ENCODE data around the gene BARX1. TPM values are rescaled to one million over a fixed set of nuclear protein-coding genes. Genes with fewer than 3 reads are reported as not detected.

The BARX1 gene
- total and polyA plus RNA-seq, 10 of the 15 experiments (the other 5 are each of a cell fraction or from before 2014, with no cell fraction given): not detected

DNA sequence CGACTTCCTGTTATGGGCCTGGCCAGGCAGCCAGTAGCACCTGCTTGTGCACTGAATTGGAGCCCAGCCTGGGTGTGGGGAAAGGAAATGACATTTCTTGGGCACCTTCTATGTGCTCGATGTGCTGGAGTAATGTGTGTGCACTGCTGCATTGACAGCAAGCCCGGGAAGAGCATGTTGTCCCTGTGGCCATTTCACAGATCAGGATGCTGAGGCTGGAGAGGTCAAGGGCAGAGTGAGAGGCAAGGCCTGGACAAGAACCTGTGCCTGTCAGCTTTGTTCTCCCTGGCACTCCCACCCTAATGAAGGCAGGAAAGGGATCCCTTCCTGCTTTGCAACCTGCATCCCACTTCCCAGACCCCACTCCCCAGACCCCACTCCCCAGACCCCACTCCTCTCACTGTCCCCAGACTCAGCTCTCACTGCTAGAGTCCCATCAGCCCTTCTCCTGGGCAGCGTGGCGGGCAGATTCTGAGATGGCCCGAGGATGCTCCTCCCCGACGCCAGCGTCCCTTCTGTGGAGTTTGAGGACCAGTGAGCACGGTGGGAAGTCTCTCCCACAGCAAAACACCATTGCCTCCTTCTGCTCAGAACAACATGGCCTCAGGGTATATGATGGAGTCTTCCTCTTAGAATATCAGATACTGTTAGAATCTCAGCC, 49.6 kb downstream of the BARX1 start (continued):
- TF ChIP-seq, protein P1, sequence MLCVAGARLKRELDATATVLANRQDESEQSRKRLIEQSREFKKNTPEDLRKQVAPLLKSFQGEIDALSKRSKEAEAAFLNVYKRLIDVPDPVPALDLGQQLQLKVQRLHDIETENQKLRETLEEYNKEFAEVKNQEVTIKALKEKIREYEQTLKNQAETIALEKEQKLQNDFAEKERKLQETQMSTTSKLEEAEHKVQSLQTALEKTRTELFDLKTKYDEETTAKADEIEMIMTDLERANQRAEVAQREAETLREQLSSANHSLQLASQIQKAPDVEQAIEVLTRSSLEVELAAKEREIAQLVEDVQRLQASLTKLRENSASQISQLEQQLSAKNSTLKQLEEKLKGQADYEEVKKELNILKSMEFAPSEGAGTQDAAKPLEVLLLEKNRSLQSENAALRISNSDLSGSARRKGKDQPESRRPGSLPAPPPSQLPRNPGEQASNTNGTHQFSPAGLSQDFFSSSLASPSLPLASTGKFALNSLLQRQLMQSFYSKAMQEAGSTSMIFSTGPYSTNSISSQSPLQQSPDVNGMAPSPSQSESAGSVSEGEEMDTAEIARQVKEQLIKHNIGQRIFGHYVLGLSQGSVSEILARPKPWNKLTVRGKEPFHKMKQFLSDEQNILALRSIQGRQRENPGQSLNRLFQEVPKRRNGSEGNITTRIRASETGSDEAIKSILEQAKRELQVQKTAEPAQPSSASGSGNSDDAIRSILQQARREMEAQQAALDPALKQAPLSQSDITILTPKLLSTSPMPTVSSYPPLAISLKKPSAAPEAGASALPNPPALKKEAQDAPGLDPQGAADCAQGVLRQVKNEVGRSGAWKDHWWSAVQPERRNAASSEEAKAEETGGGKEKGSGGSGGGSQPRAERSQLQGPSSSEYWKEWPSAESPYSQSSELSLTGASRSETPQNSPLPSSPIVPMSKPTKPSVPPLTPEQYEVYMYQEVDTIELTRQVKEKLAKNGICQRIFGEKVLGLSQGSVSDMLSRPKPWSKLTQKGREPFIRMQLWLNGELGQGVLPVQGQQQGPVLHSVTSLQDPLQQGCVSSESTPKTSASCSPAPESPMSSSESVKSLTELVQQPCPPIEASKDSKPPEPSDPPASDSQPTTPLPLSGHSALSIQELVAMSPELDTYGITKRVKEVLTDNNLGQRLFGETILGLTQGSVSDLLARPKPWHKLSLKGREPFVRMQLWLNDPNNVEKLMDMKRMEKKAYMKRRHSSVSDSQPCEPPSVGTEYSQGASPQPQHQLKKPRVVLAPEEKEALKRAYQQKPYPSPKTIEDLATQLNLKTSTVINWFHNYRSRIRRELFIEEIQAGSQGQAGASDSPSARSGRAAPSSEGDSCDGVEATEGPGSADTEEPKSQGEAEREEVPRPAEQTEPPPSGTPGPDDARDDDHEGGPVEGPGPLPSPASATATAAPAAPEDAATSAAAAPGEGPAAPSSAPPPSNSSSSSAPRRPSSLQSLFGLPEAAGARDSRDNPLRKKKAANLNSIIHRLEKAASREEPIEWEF (IDR thresholded peaks at IDR 0.05; ENCODE audit: insufficient replicate concordance, low read depth, low read length): no peak
- TF ChIP-seq TCF12 (IDR thresholded peaks at IDR 0.05; ENCODE audit: low read depth, low read length) (no peak), FOXK2 (IDR thresholded peaks at IDR 0.05) (no peak), POLR2A (IDR thresholded peaks at IDR 0.05; ENCODE audit: low read depth, low read length) (no peak)

DNA sequence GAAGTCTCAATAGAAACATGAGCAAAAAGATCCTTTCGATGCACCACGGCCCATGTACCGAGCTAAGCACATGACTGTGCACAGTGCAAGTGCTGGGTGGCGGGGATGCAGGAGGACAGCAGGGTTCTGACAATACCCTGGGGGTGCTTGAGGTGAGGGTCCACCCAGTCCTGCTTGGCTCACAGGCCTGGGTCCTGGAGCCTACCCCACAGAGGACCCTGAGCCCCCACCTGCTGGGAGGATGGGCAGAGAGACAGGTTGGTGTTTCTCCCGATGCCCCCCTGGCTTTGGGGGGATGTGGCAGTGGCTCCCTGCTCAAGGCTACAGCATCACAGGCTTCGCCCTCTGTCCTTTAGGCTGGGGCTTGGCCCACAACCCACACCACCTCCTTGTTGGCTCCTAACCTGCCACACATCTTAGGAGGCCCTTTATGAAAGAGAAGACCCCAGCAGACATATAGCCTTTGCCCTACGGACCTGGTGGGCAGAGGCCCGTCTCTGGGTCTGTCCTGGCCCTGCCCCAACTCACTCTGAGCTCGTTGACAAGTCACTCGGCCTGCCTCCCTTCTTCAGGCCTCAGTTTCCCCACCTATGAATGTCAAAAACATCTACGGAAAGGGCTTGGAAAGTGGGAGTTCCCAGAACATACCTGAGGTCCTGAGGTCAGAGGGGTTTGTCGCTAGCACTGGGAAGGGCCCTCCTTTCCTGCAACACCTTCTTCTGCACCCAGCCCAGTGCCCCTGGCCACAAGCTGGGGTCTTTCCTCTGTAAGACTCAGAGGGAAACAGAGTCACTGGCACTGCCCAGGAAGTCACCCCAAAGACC, 50.3 kb downstream of the BARX1 start:
- Histone ChIP-seq H3K9ac (ENCODE audit: control insufficient read depth, insufficient read depth, low read length) (no peak overlapping the region), H3K4me2 (ENCODE audit: control insufficient read depth, insufficient read depth) (no peak overlapping the region), H3K36me3 (ENCODE audit: control insufficient read depth in 2 of 2, insufficient read depth in 2 of 2, low read length in 1 of 2) (no peaks in the 10 kb centered on the region), H4K20me1 (ENCODE audit: control insufficient read depth, insufficient read depth) (no peaks in the 10 kb centered on the region), H3K27me3 (replicated peaks in 1 of 2; ENCODE audit: control insufficient read depth in 2 of 2, insufficient read depth in 2 of 2, low read length in 1 of 2) (peaks cover 0 to 7% of the 10 kb centered on the region in 2 experiments; a peak in 2 of 4 replicates), H3K4me3 (no peak overlapping the region), H2AFZ (ENCODE audit: control insufficient read depth, low read depth, low read length) (no peak overlapping the region), H3K4me1 (ENCODE audit: control insufficient read depth, insufficient read depth, low read length) (no peaks in the 10 kb centered on the region), H3K79me2 (ENCODE audit: control insufficient read depth, insufficient read depth, low read length) (no peaks in the 10 kb centered on the region), H3K9me3 (replicated peaks; ENCODE audit: control insufficient read depth, insufficient read depth, low read length) (no peaks in the 10 kb centered on the region), H3K27ac (ENCODE audit: control insufficient read depth, insufficient read depth) (no peak overlapping the region)
- WGBS (ENCODE audit: insufficient coverage, insufficient replicate concordance, low lambda C conversion rate, missing lambda C conversion rate): 14% methylated on average over 12 of the region's 12 CpGs
- in situ Hi-C loops (cut with MboI) (no loop called here), intact Hi-C loops (cut with micrococcal nuclease; ENCODE audit: unreplicated experiment) (no loop called here)
- no peak for ATAC-seq
- RAD21 ChIA-PET (ENCODE audit: unreplicated experiment): no interaction called here
- CTCF ChIA-PET: no interaction called here
- POLR2A ChIA-PET: no interaction called here
- SMC1A ChIA-PET (ENCODE audit: uncharacterized antibody, unreplicated experiment): no interaction called here
- no peak for DNase-seq (ENCODE audit: low read depth, low spot score)
- BruUV-seq (replicated peaks): no TSS peak
- FAIRE-seq: no peak
- TF ChIP-seq BHLHE40 (IDR thresholded peaks at IDR 0.05; ENCODE audit: borderline replicate concordance in 1 of 2, low read depth in 2 of 2, low read length in 1 of 2): no peak
- TF ChIP-seq TAF1 (IDR thresholded peaks at IDR 0.05; ENCODE audit: borderline replicate concordance, low read depth, low read length): no peak
- no peak for TF ChIP-seq GATAD2B (conservative IDR thresholded peaks at IDR 0.05; ENCODE audit: low read depth)
- TF ChIP-seq KLF5 (IDR thresholded peaks at IDR 0.05; ENCODE audit: partially characterized antibody): no peak
- no peak for TF ChIP-seq CBX5 (IDR thresholded peaks at IDR 0.05; ENCODE audit: low read depth)
- TF ChIP-seq, protein P2, sequence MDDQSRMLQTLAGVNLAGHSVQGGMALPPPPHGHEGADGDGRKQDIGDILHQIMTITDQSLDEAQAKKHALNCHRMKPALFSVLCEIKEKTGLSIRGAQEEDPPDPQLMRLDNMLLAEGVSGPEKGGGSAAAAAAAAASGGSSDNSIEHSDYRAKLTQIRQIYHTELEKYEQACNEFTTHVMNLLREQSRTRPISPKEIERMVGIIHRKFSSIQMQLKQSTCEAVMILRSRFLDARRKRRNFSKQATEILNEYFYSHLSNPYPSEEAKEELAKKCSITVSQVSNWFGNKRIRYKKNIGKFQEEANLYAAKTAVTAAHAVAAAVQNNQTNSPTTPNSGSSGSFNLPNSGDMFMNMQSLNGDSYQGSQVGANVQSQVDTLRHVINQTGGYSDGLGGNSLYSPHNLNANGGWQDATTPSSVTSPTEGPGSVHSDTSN (IDR thresholded peaks at IDR 0.05; ENCODE audit: insufficient replicate concordance, low read depth, low read length): no peak
- TF ChIP-seq SMAD1 (IDR thresholded peaks at IDR 0.05; ENCODE audit: low read depth, partially characterized antibody): no peak
- no peak for TF ChIP-seq STAT3 (IDR thresholded peaks at IDR 0.05; ENCODE audit: low read depth, low read length)
- TF ChIP-seq, protein P3, sequence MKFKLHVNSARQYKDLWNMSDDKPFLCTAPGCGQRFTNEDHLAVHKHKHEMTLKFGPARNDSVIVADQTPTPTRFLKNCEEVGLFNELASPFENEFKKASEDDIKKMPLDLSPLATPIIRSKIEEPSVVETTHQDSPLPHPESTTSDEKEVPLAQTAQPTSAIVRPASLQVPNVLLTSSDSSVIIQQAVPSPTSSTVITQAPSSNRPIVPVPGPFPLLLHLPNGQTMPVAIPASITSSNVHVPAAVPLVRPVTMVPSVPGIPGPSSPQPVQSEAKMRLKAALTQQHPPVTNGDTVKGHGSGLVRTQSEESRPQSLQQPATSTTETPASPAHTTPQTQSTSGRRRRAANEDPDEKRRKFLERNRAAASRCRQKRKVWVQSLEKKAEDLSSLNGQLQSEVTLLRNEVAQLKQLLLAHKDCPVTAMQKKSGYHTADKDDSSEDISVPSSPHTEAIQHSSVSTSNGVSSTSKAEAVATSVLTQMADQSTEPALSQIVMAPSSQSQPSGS (IDR thresholded peaks at IDR 0.05; ENCODE audit: low read length): no peak
- TF ChIP-seq ZNF622 (IDR thresholded peaks at IDR 0.05): no peak
